ENCODE data around the gene PSME3.
"Not testable (repeated sequence)": the region's sequence is repeated elsewhere in the genome, so short reads cannot be mapped to it uniquely, and the experiment has no call there.

PSME3 gene

GRCh38 chr17:42851371-42852240 is 18.4 kb downstream of the PSME3 start:
- not testable (repeated sequence) for H3K9me3 ChIP-seq (ENCODE audit: control insufficient read depth, insufficient read depth, low read length); H3K36me3 ChIP-seq (ENCODE audit: insufficient read depth, low read length); H3K9ac ChIP-seq (ENCODE audit: low read depth, low read length); H3K4me1 ChIP-seq (ENCODE audit: insufficient read depth, low read length)

GRCh38 chr17:42852351-42852750 is 19.2 kb downstream of the PSME3 start:
- Histone ChIP-seq H3K9me3 (ENCODE audit: control insufficient read depth, insufficient read depth, low read length) (no peaks in the 10 kb centered on the region), H3K36me3 (ENCODE audit: insufficient read depth, low read length) (no peaks in the 10 kb centered on the region), H3K4me1 (ENCODE audit: insufficient read depth, low read length) (no peaks in the 10 kb centered on the region; the same call in 1 of the 2 replicates), H3K9ac (ENCODE audit: low read depth, low read length) (no peak overlapping the region)

GRCh38 chr17:42853004-42853403 is 19.8 kb downstream of the PSME3 start:
- H3K9ac ChIP-seq (ENCODE audit: low read depth, low read length): no peak overlapping the region

DNA sequence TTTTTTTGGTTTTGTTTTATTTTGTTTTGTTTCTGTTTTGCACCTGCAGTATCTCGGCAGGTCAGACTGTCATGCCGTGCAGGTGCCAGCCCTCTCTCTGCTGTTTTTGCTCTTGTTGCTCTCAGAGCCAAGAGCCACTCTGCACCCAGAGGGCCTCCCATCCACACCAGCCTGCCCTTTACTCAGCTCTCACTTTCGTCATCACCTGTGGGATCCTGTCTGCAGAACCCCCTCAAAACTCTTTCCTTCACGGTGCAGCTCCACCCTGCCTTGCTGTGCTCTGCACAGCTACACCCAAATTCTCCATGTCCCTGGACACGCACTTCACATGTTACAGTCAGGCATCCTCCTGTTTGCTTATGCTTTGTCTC is 20.4 kb downstream of the PSME3 start:
- Histone ChIP-seq H3K4me1 (ENCODE audit: insufficient read depth, low read length) (no peaks in the 10 kb centered on the region; the same call in 1 of the 2 replicates), H3K36me3 (ENCODE audit: insufficient read depth, low read length) (no peaks in the 10 kb centered on the region), H3K9me3 (ENCODE audit: control insufficient read depth, insufficient read depth, low read length) (no peaks in the 10 kb centered on the region), H3K9ac (ENCODE audit: low read depth, low read length) (no peak overlapping the region)

More at GRCh38 chr17:42853004-42853403, 19.8 kb downstream of the PSME3 start:
- H3K36me3 ChIP-seq (ENCODE audit: insufficient read depth, low read length): no peaks in the 10 kb centered on the region
- no peaks in the 10 kb centered on the region; the same call in 1 of the 2 replicates for H3K4me1 ChIP-seq (ENCODE audit: insufficient read depth, low read length)
- no peaks in the 10 kb centered on the region for H3K9me3 ChIP-seq (ENCODE audit: control insufficient read depth, insufficient read depth, low read length)

GRCh38 chr17:42853968-42854790 is 21.0 kb downstream of the PSME3 start:
- Histone ChIP-seq H3K36me3 (ENCODE audit: insufficient read depth, low read length) (no peaks in the 10 kb centered on the region), H3K9ac (ENCODE audit: low read depth, low read length) (no peak overlapping the region), H3K4me1 (ENCODE audit: insufficient read depth, low read length) (no peaks in the 10 kb centered on the region; the same call in 1 of the 2 replicates), H3K9me3 (ENCODE audit: control insufficient read depth, insufficient read depth, low read length) (no peaks in the 10 kb centered on the region)

GRCh38 chr17:42855048-42855596 is 21.9 kb downstream of the PSME3 start:
- Histone ChIP-seq H3K4me1 (ENCODE audit: insufficient read depth, low read length) (no peaks in the 10 kb centered on the region; the same call in 1 of the 2 replicates), H3K9ac (ENCODE audit: low read depth, low read length) (no peak overlapping the region), H3K36me3 (ENCODE audit: insufficient read depth, low read length) (no peaks in the 10 kb centered on the region), H3K9me3 (ENCODE audit: control insufficient read depth, insufficient read depth, low read length) (no peaks in the 10 kb centered on the region)

- not testable (repeated sequence) for H3K36me3 ChIP-seq (ENCODE audit: insufficient read depth, low read length); H3K9ac ChIP-seq (ENCODE audit: low read depth, low read length); H3K4me1 ChIP-seq (ENCODE audit: insufficient read depth, low read length); H3K9me3 ChIP-seq (ENCODE audit: control insufficient read depth, insufficient read depth, low read length)
These were observed 22.9 kb downstream of the PSME3 start for GRCh38 chr17:42856093-42856492.

GRCh38 chr17:42856516-42856915 is 23.3 kb downstream of the PSME3 start:
- H3K36me3 ChIP-seq (ENCODE audit: insufficient read depth, low read length); H3K4me1 ChIP-seq (ENCODE audit: insufficient read depth, low read length); H3K9ac ChIP-seq (ENCODE audit: low read depth, low read length); H3K9me3 ChIP-seq (ENCODE audit: control insufficient read depth, insufficient read depth, low read length): not testable (repeated sequence)

DNA sequence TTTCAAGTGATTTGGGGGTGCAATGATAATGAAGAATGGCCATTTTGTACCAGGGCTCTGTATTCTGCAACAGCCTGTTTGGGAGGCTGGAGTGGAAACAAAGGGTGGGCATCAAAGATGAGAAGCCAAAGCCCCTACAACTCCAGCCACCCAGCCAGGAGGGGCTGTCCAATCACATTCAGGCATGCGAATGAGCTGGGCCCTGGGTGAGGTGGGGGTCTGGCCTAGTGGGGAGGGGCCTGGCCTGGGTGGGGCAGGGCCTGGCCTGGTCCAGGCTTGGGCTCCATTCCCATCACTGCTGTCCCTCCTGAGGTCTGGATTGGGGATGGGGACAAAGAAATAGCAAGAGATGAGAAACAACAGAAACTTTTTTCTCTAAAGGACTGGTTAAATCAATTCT is 24.2 kb downstream of the PSME3 start:
- Histone ChIP-seq H3K9ac (ENCODE audit: low read depth, low read length) (no peak overlapping the region), H3K4me1 (ENCODE audit: insufficient read depth, low read length) (no peaks in the 10 kb centered on the region), H3K36me3 (ENCODE audit: insufficient read depth, low read length) (no peaks in the 10 kb centered on the region), H3K9me3 (ENCODE audit: control insufficient read depth, insufficient read depth, low read length) (no peaks in the 10 kb centered on the region)

GRCh38 chr17:42865638-42866094 is 32.5 kb downstream of the PSME3 start:
- Histone ChIP-seq H3K36me3 (ENCODE audit: insufficient read depth, low read length) (no peaks in the 10 kb centered on the region), H3K4me1 (ENCODE audit: insufficient read depth, low read length) (peaks cover 8% of the 10 kb centered on the region; the same call in 1 of the 2 replicates), H3K9ac (ENCODE audit: low read depth, low read length) (no peak overlapping the region), H3K9me3 (ENCODE audit: control insufficient read depth, insufficient read depth, low read length) (no peaks in the 10 kb centered on the region)

- 0 out of 2 replicates have a peak, but pooled peaks cover under 1% of the 10 kb centered on the region for H3K9me3 ChIP-seq (ENCODE audit: control insufficient read depth, insufficient read depth, low read length)
- H3K4me1 ChIP-seq (ENCODE audit: insufficient read depth, low read length): peaks cover 8% of the 10 kb centered on the region; the same call in 1 of the 2 replicates
- no peak overlapping the region for H3K9ac ChIP-seq (ENCODE audit: low read depth, low read length)
- no peaks in the 10 kb centered on the region for H3K36me3 ChIP-seq (ENCODE audit: insufficient read depth, low read length)
These were observed 33.0 kb downstream of the PSME3 start for GRCh38 chr17:42866216-42866615.

- Histone ChIP-seq H3K36me3 (ENCODE audit: insufficient read depth, low read length) (no peaks in the 10 kb centered on the region), H3K9ac (ENCODE audit: low read depth, low read length) (no peak overlapping the region), H3K9me3 (ENCODE audit: control insufficient read depth, insufficient read depth, low read length) (0 out of 2 replicates have a peak, but pooled peaks cover 5% of the 10 kb centered on the region), H3K4me1 (ENCODE audit: insufficient read depth, low read length) (peaks cover 8% of the 10 kb centered on the region; the same call in 1 of the 2 replicates)
These were observed 33.7 kb downstream of the PSME3 start for GRCh38 chr17:42866631-42867575.

- H3K9ac ChIP-seq (ENCODE audit: low read depth, low read length); H3K4me1 ChIP-seq (ENCODE audit: insufficient read depth, low read length); H3K36me3 ChIP-seq (ENCODE audit: insufficient read depth, low read length); H3K9me3 ChIP-seq (ENCODE audit: control insufficient read depth, insufficient read depth, low read length): not testable (repeated sequence)
These were observed 34.6 kb downstream of the PSME3 start for GRCh38 chr17:42867694-42868261.

Data from ES-I3 (cell line).